BE2C (cell line): ENCODE measurements around the gene ZSCAN32. TPM values are rescaled to one million over a fixed set of nuclear protein-coding genes. Genes with fewer than 3 reads are reported as not detected.

Experiments used
- DNase-seq: peaks from one replicate; pipeline ENCODE4 v3.0.0-alpha.2; 2020
- H3K27me3 ChIP-seq: fragments of 250-450 bp; sonication (Bioruptor Pico); 2 replicates; pipeline ENCODE4 v1.5.1; 2020; ENCODE audit warnings: mild to moderate bottlenecking
- H3K36me3 ChIP-seq: fragments of 250-450 bp; sonication (Bioruptor Pico); 2 replicates; pipeline ENCODE4 v1.5.1; 2020; ENCODE audit warnings: mild to moderate bottlenecking
- H3K4me1 ChIP-seq: fragments of 250-450 bp; sonication (Bioruptor Pico); 2 replicates; pipeline ENCODE4 v1.5.1; 2020
- H3K4me3 ChIP-seq: 2 replicates; pipeline ENCODE4 v1.5.1; 2011; ENCODE audit warnings: low read depth, low read length
- H3K9me3 ChIP-seq: fragments of 250-450 bp; sonication (Bioruptor Pico); 2 replicates; pipeline ENCODE4 v1.5.1; 2020
- CTCF ChIP-seq: IDR thresholded peaks from 2 replicates; pipeline ENCODE4 v1.5.1; 2012; ENCODE audit warnings: mild to moderate bottlenecking, low read depth, low read length
- polyA plus RNA-seq: library from polyadenylated mRNA; unstranded; fragments of >200 nt; gene quantifications from one replicate; pipeline ENCODE4 v1.2.1, GENCODE V29; 2012; ENCODE audit warnings: low read depth, missing spikeins; ENCODE audit not compliant: insufficient read length, insufficient read depth

Gene ZSCAN32
- polyA plus RNA-seq, result 23.3 TPM

GRCh38 chr16:3400779-3401688 is at the start of gene ZSCAN32, which contains the start of gene ZNF174:
ZSCAN32 (minus strand) TSS chr16:3401004; CDS start chr16:3397557, 3,447 bp downstream.
ZNF174 (plus strand) TSS chr16:3401215; CDS start chr16:3402005, 790 bp downstream.
- Histone ChIP-seq H3K36me3 (peaks cover 36% of the 10 kb centered on the region), H3K9me3 (no peaks in the 10 kb centered on the region)

GRCh38 chr16:3444032-3444388 is 43.2 kb upstream of the ZSCAN32 start:
- DNase-seq, result peak; percentile 35
- Histone ChIP-seq H3K4me1 (no peaks in the 10 kb centered on the region), H3K27me3 (peaks cover 4% of the 10 kb centered on the region), H3K9me3 (no peaks in the 10 kb centered on the region), H3K4me3 (peak overlapping the region; percentile 83), H3K36me3 (peaks cover 5% of the 10 kb centered on the region; the same call in 1 of the 2 replicates)
- TF ChIP-seq CTCF, result no peak

More at GRCh38 chr16:3400779-3401688, at the start of gene ZSCAN32, which contains the start of gene ZNF174:
- H3K27me3 ChIP-seq, result no peaks in the 10 kb centered on the region
- peak; percentile 98 for DNase-seq
- peak within 1 kb of the TSS; percentile 84 for H3K4me3 ChIP-seq
- 0 out of 2 replicates have a peak, but pooled peaks have one; percentile 2 for TF ChIP-seq CTCF
- no peaks in the 10 kb centered on the region for H3K4me1 ChIP-seq

- Histone ChIP-seq H3K9me3 (no peaks in the 10 kb centered on the region), H3K4me1 (no peaks in the 10 kb centered on the region), H3K27me3 (peaks cover 4% of the 10 kb centered on the region), H3K4me3 (peak within 1 kb of the TSS; percentile 83), H3K36me3 (peaks cover 2% of the 10 kb centered on the region; the same call in 1 of the 2 replicates)
- DNase-seq, result peak; percentile 87
- TF ChIP-seq CTCF, result no peak
These were observed 42.6 kb upstream of the ZSCAN32 start, which contains the start of the genes NAA60 and ZNF597 for GRCh38 chr16:3443108-3444031. NAA60 (plus strand) TSS chr16:3443680; CDS start chr16:3476228, 32,548 bp downstream. ZNF597 (minus strand) TSS chr16:3443504; CDS start chr16:3443153, 351 bp downstream.

- Histone ChIP-seq H3K4me1 (no peaks in the 10 kb centered on the region), H3K9me3 (no peaks in the 10 kb centered on the region), H3K4me3 (no peak overlapping the region), H3K36me3 (no peaks in the 10 kb centered on the region), H3K27me3 (peaks cover 10% of the 10 kb centered on the region)
- DNase-seq, result no peak
- TF ChIP-seq CTCF, result no peak
These were observed 38.8 kb upstream of the ZSCAN32 start for GRCh38 chr16:3439637-3440036.

GRCh38 chr16:3434373-3434772 is 33.6 kb upstream of the ZSCAN32 start:
- no peak for DNase-seq
- no peak overlapping the region for H3K4me3 ChIP-seq
- no peaks in the 10 kb centered on the region for H3K4me1 ChIP-seq
- no peaks in the 10 kb centered on the region for H3K36me3 ChIP-seq
- no peaks in the 10 kb centered on the region for H3K9me3 ChIP-seq
- no peak for TF ChIP-seq CTCF
- H3K27me3 ChIP-seq, result peaks cover 10% of the 10 kb centered on the region
